Right lobe of liver (tissue), 6 donors: ENCODE data around the gene FNDC8. TPM values are rescaled to one million over a fixed set of nuclear protein-coding genes. Genes with fewer than 3 reads are reported as not detected.

Experiments used
- ATAC-seq, 4 donors: fragments of 200-7000 bp; cut with Tn5 transposase; one replicate each; pipeline ENCODE4 v1.9.1; 2020; ENCODE audit warnings: mild to moderate bottlenecking in 4 of 4, moderate library complexity in 4 of 4
- DNase-seq, 3 donors: peaks; one replicate each; pipeline ENCODE4 v3.0.0-alpha.2; 2020
- H3K27ac ChIP-seq, 3 donors: fragments of 200-600 bp; one replicate each; pipeline ENCODE4 v1.8.0; 2022
- H3K27me3 ChIP-seq, 2 donors: fragments of 200-600 bp; one replicate each; pipeline ENCODE4 v1.8.0; 2022
- H3K36me3 ChIP-seq, 4 donors: fragments of 200-600 bp; sonication (generic) in 1 of 4; one replicate each; pipeline versions ENCODE4 v1.5.1 to v1.8.0; 2017 to 2022; ENCODE audit warnings: control low read depth in 1 of 4
- H3K4me1 ChIP-seq, 4 donors: fragments of 200-600 bp; sonication (generic) in 1 of 4; one replicate each; pipeline versions ENCODE4 v1.5.1 to v1.8.0; 2017 to 2022; ENCODE audit warnings: control low read depth in 1 of 4
- H3K4me3 ChIP-seq, 3 donors: fragments of 200-600 bp; one replicate each; pipeline ENCODE4 v1.8.0; 2022
- H3K9me3 ChIP-seq, 4 donors: fragments of 200-600 bp; sonication (generic) in 1 of 4; one replicate each; pipeline versions ENCODE4 v1.5.1 to v1.8.0; 2017 to 2022; ENCODE audit warnings: control low read depth in 1 of 4
- POLR2A ChIP-seq: fragments of 450-650 bp; IDR thresholded peaks from one replicate; pipeline ENCODE4 v1.6.1; 2017; ENCODE audit warnings: antibody characterized with exemption, mild to moderate bottlenecking
- WGBS: methylation state at CpG from one replicate; pipeline ENCODE4 v1.1.6; 2018; ENCODE audit warnings: low coverage, low lambda C conversion rate; ENCODE audit not compliant: insufficient coverage; ENCODE audit errors: missing lambda C conversion rate; 5-methylcytosine and 5-hydroxymethylcytosine counted together
- intact Hi-C, 2 donors: fragments of 100-400 bp; cut with DNase I; formaldehyde crosslinking; loops; one replicate each; pipeline versions ENCODE4 v1.11.2 to v1.14.1; 2022
- total RNA-seq, 6 experiments: library from RNA; depleted of rRNA in 2 of 6; stranded (reverse); fragments of >200 nt in 2 of 6; fragmentation: NEBNext Ultra II Directional in 3 of 6; extraction: Animal tissue kit (Norgen Biotek cat#: 25700) in 3 of 6; gene quantifications; one replicate each; pipeline versions ENCODE4 v1.1.0 to v1.2.4, GENCODE V29; 2016 to 2023
- TF ChIP-seq, protein P1 (sequence below), 4 donors: fragments of 200-600 bp in 3 of 4; fragments of 450-650 bp in 1 of 4; IDR thresholded peaks; one replicate each; pipeline versions ENCODE4 v1.5.1 to v1.8.0; 2016 to 2022; ENCODE audit warnings: antibody characterized with exemption in 4 of 4, mild to moderate bottlenecking in 2 of 4
- donor health status: DM: no; HTN: yes; CAD: no.
- donor health status: DM: no; HTN: no; CAD: no.
- donor health status: DM: no; HTN: no; CAD: no.
- donor health status: DM: no; HTN: yes; CAD: no.
- donor health status: DM: no; HTN: yes; CAD: no.

FNDC8 gene
- total RNA-seq, 6 experiments from 2014 or later: not detected

DNA sequence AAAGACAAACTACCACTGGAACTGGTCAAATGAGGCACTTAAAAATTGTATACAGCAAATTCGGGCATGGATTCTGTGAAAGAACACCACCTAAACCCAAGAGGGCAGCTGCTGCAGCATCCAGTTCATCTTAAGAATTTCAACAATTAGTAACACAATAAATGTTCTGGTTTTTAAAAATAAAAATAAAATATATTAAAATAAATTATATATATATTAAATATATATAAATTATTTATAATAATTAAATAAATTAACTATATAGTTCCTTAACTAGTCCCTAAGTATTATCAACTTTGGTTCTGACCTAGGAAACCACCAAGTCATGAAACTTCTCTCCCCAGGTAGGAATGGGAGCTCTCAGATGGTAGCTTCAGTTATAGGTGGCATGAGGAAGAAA is 44.5 kb upstream of the FNDC8 start:
- H3K27ac ChIP-seq: no peak overlapping the region
- peaks cover 0 to 42% (median 18%) of the 10 kb centered on the region in 4 donors for H3K4me1 ChIP-seq
- H3K9me3 ChIP-seq: no peaks in the 10 kb centered on the region
- H3K4me3 ChIP-seq: no peak overlapping the region
- DNase-seq: no peak
- TF ChIP-seq, protein P1, sequence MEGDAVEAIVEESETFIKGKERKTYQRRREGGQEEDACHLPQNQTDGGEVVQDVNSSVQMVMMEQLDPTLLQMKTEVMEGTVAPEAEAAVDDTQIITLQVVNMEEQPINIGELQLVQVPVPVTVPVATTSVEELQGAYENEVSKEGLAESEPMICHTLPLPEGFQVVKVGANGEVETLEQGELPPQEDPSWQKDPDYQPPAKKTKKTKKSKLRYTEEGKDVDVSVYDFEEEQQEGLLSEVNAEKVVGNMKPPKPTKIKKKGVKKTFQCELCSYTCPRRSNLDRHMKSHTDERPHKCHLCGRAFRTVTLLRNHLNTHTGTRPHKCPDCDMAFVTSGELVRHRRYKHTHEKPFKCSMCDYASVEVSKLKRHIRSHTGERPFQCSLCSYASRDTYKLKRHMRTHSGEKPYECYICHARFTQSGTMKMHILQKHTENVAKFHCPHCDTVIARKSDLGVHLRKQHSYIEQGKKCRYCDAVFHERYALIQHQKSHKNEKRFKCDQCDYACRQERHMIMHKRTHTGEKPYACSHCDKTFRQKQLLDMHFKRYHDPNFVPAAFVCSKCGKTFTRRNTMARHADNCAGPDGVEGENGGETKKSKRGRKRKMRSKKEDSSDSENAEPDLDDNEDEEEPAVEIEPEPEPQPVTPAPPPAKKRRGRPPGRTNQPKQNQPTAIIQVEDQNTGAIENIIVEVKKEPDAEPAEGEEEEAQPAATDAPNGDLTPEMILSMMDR (IDR thresholded peaks at IDR 0.05): no peak
- TF ChIP-seq POLR2A: no peak
- no peaks in the 10 kb centered on the region for H3K27me3 ChIP-seq
- intact Hi-C loops: no loop called here
- no peak for ATAC-seq
- 92% methylated on average over 1 of the region's 1 CpG for WGBS
- no peaks in the 10 kb centered on the region for H3K36me3 ChIP-seq

DNA sequence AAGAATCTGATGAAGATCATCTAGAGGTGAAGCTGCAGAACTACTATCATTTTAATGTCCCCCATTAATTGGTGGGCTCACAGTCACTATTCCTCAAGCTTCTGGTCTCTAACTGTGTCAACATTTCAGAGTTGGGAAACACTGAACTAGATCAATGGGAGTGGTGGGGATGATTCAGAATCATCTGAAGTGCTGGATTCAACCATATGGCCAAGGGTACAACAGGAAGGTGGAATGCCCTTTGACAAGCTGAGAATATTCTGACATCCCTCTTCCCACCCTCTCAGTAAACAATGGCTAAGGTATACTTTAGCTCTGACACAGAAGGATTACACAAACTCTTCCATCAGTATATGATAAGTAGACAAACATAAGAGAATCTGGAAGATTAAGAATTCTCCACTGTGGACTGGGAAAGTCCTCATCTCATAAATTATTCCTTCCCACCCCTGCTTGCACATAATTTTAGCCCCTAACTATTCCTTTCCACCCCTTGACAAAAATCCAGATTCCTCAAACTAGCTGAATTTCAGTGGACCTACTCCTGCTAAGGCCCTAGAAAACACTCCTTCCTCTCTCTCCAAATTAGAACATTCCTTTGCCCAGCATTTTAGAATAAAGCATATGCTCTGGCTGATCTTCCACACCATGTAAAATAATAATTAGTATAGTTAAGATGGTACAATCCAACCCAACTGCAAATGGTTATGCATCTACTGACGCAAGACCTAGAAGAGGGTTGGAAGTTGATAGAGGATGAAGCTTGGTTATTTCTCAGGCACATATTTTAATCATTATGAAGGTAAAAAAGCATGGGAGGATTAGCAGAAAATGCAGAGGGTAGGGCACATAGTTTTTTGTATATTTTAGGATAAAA is 41.6 kb upstream of the FNDC8 start:
- H3K27me3 ChIP-seq: no peaks in the 10 kb centered on the region
- intact Hi-C loops: no loop called here
- ATAC-seq (peak in 2 of 4 donors; percentile 33 to 78), DNase-seq (no peak)
- WGBS: 100% methylated on average over 1 of the region's 1 CpG
- no peak overlapping the region for H3K27ac ChIP-seq
- no peaks in the 10 kb centered on the region for H3K36me3 ChIP-seq
- H3K4me3 ChIP-seq: no peak overlapping the region
- peaks cover 0 to 31% (median 9%) of the 10 kb centered on the region in 4 donors for H3K4me1 ChIP-seq
- H3K9me3 ChIP-seq: no peaks in the 10 kb centered on the region
- no peak for TF ChIP-seq POLR2A

DNA sequence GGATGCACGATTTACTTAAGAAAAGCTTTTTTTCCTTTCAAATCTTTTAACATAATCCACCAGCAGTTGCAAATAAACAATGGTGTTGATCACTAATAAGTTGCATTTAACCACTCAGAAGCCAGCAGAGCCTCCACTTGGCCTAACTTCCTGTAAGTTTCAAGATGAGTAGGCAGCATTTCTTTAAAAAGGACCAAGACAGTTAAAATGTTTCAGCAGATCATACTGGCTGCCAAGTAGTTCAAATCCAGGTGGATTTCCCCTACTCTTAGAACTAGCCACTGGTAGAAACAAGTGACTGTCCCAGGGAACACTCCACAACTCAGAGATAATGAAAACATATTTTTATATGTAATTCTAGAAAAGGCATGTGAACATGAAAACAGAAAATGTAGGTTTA is 40.9 kb upstream of the FNDC8 start:
- Histone ChIP-seq H3K4me1 (peaks cover 0 to 26% (median 4%) of the 10 kb centered on the region in 4 donors), H3K9me3 (no peaks in the 10 kb centered on the region)

DNA sequence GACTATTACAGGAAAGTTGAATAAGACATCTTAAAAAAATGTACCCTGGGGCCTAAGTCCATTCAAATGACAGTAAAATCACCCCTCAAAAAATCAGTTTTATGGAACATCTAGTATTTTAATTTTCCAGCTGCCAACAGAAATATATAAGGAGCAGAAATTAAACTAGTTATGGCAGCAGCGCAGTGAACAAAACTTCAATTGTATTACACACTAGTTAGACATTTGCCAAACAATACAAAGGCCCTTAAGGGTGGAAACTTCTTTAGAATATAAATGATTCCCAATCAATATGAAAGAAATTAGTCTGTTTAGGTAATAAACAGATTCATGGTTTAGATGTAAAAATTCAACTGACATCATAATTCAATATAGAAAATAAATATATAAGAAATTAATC is 39.8 kb upstream of the FNDC8 start:
- no peak for DNase-seq
- no peak for TF ChIP-seq POLR2A
- TF ChIP-seq, protein P1 (IDR thresholded peaks at IDR 0.05): no peak
- intact Hi-C loops: no loop called here
- no peak for ATAC-seq
- Histone ChIP-seq H3K36me3 (no peaks in the 10 kb centered on the region), H3K27me3 (no peaks in the 10 kb centered on the region), H3K9me3 (no peaks in the 10 kb centered on the region), H3K4me3 (no peak overlapping the region), H3K27ac (no peak overlapping the region), H3K4me1 (peaks cover 0 to 29% (median 3%) of the 10 kb centered on the region in 4 donors)
- WGBS: no CpG with 5 or more reads among the region's 1 CpG

More for the DNA sequence above, 40.9 kb upstream of the FNDC8 start:
- no peak for ATAC-seq
- H3K4me3 ChIP-seq: no peak overlapping the region
- no peaks in the 10 kb centered on the region for H3K36me3 ChIP-seq
- no peak for DNase-seq
- H3K27me3 ChIP-seq: no peaks in the 10 kb centered on the region
- WGBS: 75% methylated on average over 1 of the region's 1 CpG
- H3K27ac ChIP-seq: no peak overlapping the region
- intact Hi-C loops: no loop called here
- TF ChIP-seq POLR2A: no peak
- TF ChIP-seq, protein P1 (IDR thresholded peaks at IDR 0.05): no peak

DNA sequence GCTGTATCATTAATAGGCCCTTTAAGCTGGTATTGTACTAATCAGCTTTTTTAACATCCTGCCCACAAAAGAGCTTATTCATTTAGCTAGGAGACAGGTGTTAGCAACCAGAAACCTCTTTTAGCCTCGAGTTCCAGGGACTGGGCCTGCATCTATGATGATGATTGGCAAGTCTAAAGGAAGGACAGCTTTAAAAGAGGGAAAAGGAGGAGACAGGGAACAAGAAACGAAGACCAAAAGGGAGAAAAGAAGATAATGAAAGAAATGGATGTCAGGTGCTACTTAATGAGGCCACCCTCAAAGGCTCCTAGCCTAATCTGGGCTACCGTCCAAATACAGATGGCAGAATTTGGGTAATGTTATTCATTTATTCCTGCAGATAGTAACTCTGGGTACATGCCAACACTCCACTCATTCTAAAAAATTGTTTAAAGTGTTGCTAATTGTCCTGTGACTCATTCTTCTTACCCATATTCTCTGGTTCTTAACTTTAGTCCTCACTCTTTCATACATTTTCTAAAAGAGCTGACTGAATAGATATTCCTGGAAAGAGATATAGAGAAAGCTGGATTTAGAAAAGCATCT is 39.2 kb upstream of the FNDC8 start:
- Histone ChIP-seq H3K9me3 (no peaks in the 10 kb centered on the region), H3K4me1 (peaks cover 0 to 34% (median 5%) of the 10 kb centered on the region in 4 donors), H3K36me3 (no peaks in the 10 kb centered on the region), H3K4me3 (no peak overlapping the region), H3K27ac (no peak overlapping the region), H3K27me3 (no peaks in the 10 kb centered on the region)
- TF ChIP-seq, protein P1 (IDR thresholded peaks at IDR 0.05): no peak
- TF ChIP-seq POLR2A: no peak
- ATAC-seq (peak in 1 of 4 donors; percentile 33), DNase-seq (no peak)
- 50% methylated on average over 3 of the region's 3 CpGs for WGBS
- intact Hi-C loops: no loop called here
